ENCODE measurements around the gene CGREF1. TPM values are rescaled to one million over a fixed set of nuclear protein-coding genes. Genes with fewer than 3 reads are reported as not detected.
"Not testable (repeated sequence)": the region's sequence is repeated elsewhere in the genome, so short reads cannot be mapped to it uniquely, and the experiment has no call there.

The CGREF1 gene
- polyA plus RNA-seq, 1 of the 3 experiments (the other 2 are of a cell fraction), result 18.3 TPM

DNA sequence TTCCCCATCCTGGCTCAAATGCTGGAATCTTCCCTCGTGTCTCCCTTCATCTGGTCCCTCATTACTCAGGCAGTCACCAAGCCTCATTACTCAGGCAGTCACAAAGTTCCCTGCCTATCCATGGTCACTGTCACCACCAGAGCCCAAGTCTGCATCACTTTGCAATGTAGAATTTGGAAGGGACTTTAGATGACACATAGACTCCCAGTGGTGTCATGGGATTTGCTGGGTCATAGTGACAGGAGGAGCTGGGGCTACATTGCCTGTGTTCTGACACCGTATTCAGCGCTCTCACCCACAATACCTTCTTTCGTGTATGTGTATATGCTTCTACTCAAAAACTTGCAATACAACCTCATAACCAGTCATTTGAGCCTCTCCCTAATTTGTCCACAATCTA lies 42.6 kb downstream of the CGREF1 start:
- TF ChIP-seq RCOR1 (IDR thresholded peaks at IDR 0.05; ENCODE audit: low read length), result no peak
- TF ChIP-seq POLR2AphosphoS5 (IDR thresholded peaks at IDR 0.05; ENCODE audit: low read depth, low read length), result no peak
- no peak for TF ChIP-seq FOXJ3 (CRISPR knock-in tag; IDR thresholded peaks at IDR 0.05)
- TF ChIP-seq ELF1 (IDR thresholded peaks at IDR 0.05), result no peak
- TF ChIP-seq, protein P1, sequence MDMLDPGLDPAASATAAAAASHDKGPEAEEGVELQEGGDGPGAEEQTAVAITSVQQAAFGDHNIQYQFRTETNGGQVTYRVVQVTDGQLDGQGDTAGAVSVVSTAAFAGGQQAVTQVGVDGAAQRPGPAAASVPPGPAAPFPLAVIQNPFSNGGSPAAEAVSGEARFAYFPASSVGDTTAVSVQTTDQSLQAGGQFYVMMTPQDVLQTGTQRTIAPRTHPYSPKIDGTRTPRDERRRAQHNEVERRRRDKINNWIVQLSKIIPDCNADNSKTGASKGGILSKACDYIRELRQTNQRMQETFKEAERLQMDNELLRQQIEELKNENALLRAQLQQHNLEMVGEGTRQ (IDR thresholded peaks at IDR 0.05; ENCODE audit: borderline replicate concordance, low read depth, low read length), result no peak
- TF ChIP-seq SMC3 (IDR thresholded peaks at IDR 0.05; ENCODE audit: low read depth, low read length), result no peak
- TF ChIP-seq EP300 (IDR thresholded peaks at IDR 0.05; ENCODE audit: borderline replicate concordance in 1 of 2, low read depth in 1 of 2, low read length in 1 of 2), result no peak
- TF ChIP-seq, protein P2, sequence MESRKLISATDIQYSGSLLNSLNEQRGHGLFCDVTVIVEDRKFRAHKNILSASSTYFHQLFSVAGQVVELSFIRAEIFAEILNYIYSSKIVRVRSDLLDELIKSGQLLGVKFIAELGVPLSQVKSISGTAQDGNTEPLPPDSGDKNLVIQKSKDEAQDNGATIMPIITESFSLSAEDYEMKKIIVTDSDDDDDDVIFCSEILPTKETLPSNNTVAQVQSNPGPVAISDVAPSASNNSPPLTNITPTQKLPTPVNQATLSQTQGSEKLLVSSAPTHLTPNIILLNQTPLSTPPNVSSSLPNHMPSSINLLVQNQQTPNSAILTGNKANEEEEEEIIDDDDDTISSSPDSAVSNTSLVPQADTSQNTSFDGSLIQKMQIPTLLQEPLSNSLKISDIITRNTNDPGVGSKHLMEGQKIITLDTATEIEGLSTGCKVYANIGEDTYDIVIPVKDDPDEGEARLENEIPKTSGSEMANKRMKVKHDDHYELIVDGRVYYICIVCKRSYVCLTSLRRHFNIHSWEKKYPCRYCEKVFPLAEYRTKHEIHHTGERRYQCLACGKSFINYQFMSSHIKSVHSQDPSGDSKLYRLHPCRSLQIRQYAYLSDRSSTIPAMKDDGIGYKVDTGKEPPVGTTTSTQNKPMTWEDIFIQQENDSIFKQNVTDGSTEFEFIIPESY (IDR thresholded peaks at IDR 0.05; ENCODE audit: borderline replicate concordance, low read depth), result no peak
- no peak for TF ChIP-seq NFIC (IDR thresholded peaks at IDR 0.05; ENCODE audit: borderline replicate concordance)
- no peak for TF ChIP-seq YY1 (IDR thresholded peaks at IDR 0.05; ENCODE audit: low read depth)
- no peak for TF ChIP-seq FOXM1 (IDR thresholded peaks at IDR 0.05; ENCODE audit: low read depth)
- no peak for TF ChIP-seq EZH2phosphoT487 (IDR thresholded peaks at IDR 0.05; ENCODE audit: borderline replicate concordance, low read depth)
- TF ChIP-seq, protein P3, sequence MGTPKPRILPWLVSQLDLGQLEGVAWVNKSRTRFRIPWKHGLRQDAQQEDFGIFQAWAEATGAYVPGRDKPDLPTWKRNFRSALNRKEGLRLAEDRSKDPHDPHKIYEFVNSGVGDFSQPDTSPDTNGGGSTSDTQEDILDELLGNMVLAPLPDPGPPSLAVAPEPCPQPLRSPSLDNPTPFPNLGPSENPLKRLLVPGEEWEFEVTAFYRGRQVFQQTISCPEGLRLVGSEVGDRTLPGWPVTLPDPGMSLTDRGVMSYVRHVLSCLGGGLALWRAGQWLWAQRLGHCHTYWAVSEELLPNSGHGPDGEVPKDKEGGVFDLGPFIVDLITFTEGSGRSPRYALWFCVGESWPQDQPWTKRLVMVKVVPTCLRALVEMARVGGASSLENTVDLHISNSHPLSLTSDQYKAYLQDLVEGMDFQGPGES (IDR thresholded peaks at IDR 0.05; ENCODE audit: low read depth, low read length), result no peak
- TF ChIP-seq RXRA (IDR thresholded peaks at IDR 0.05; ENCODE audit: borderline replicate concordance, low read depth), result no peak
- no peak for TF ChIP-seq NRF1 (IDR thresholded peaks at IDR 0.05; ENCODE audit: low read depth, low read length)
- TF ChIP-seq MEF2A (IDR thresholded peaks at IDR 0.05; ENCODE audit: borderline replicate concordance, low read depth), result no peak
- TF ChIP-seq RAD21 (IDR thresholded peaks at IDR 0.05; ENCODE audit: low read length), result no peak
- TF ChIP-seq TCF12 (IDR thresholded peaks at IDR 0.05), result no peak
- TF ChIP-seq RFX5 (IDR thresholded peaks at IDR 0.05; ENCODE audit: low read length), result no peak
- TF ChIP-seq, protein P4, sequence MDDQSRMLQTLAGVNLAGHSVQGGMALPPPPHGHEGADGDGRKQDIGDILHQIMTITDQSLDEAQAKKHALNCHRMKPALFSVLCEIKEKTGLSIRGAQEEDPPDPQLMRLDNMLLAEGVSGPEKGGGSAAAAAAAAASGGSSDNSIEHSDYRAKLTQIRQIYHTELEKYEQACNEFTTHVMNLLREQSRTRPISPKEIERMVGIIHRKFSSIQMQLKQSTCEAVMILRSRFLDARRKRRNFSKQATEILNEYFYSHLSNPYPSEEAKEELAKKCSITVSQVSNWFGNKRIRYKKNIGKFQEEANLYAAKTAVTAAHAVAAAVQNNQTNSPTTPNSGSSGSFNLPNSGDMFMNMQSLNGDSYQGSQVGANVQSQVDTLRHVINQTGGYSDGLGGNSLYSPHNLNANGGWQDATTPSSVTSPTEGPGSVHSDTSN (IDR thresholded peaks at IDR 0.05), result no peak

DNA sequence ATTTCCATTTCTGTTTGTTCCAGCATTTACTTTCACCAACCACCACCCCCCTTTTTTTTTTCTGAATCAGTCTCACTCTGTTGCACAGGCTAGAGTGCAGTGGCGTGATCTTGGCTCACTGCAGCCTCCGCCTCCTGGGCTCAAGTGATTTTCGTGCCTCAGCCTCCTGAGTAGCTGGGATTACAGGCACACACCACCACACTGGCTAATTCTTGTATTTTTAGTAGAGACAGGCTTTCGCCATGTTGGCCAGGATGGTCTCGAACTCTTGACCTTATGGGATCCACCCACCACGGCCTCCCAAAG lies 43.4 kb downstream of the CGREF1 start:
- H3K36me3 ChIP-seq (replicated peaks in 1 of 2; ENCODE audit: control insufficient read depth in 1 of 2, insufficient read depth in 2 of 2, low read length in 1 of 2); H3K9me2 ChIP-seq; H3K27me3 ChIP-seq (ENCODE audit: insufficient read depth); DNase-seq; H2AFZ ChIP-seq (ENCODE audit: low read depth); H3K9me3 ChIP-seq; H3K4me3 ChIP-seq (ENCODE audit: low read depth in 2 of 2, low read length in 1 of 2); H3K9ac ChIP-seq; H4K20me1 ChIP-seq (ENCODE audit: insufficient read depth): not testable (repeated sequence)
- H3K4me1 ChIP-seq (ENCODE audit: control insufficient read depth in 1 of 2, insufficient read depth in 2 of 2, low read depth in 1 of 2, low read length in 1 of 2), result peaks cover 40 to 72% of the 10 kb centered on the region in 2 experiments
- H3K4me2 ChIP-seq, result 0 out of 2 replicates have a peak overlapping the region, but pooled peaks have one; percentile 5
- 89% methylated on average over 6 of the region's 6 CpGs for WGBS (ENCODE audit: low lambda C conversion rate)
- H3K27ac ChIP-seq (ENCODE audit: low read depth in 2 of 2, low read length in 1 of 2), result peak overlapping the region; percentile 7 to 84; a peak in 3 of 4 replicates
- peaks cover 17% of the 10 kb centered on the region for H3F3A ChIP-seq (replicated peaks; ENCODE audit: insufficient read depth)
- H3K79me2 ChIP-seq (ENCODE audit: insufficient read depth), result peaks cover 31% of the 10 kb centered on the region
- POLR2A ChIA-PET, result interaction anchor here (1.0 to 5.7 kb wide), 2 partner anchors 11 to 24 kb away, joined by 3 to 80 read pairs; partner anchors contain the start of genes AGBL5 and KHK
- CTCF ChIA-PET, result interaction anchor here (1.0 to 18.5 kb wide), 5 partner anchors 7 to 227 kb away, joined by 4 to 227 read pairs (median 5); partner anchors contain the start of genes AGBL5, EMILIN1 and KHK

More for the DNA sequence above, 42.6 kb downstream of the CGREF1 start:
- Histone ChIP-seq H3K4me1 (ENCODE audit: control insufficient read depth in 1 of 2, insufficient read depth in 2 of 2, low read depth in 1 of 2, low read length in 1 of 2) (peaks cover 43 to 75% of the 10 kb centered on the region in 2 experiments), H3K36me3 (replicated peaks in 1 of 2; ENCODE audit: control insufficient read depth in 1 of 2, insufficient read depth in 2 of 2, low read length in 1 of 2) (peaks cover under 1 to 9% of the 10 kb centered on the region in 2 experiments), H3K9ac (no peak overlapping the region), H3K4me3 (ENCODE audit: low read depth in 2 of 2, low read length in 1 of 2) (no peak overlapping the region), H2AFZ (ENCODE audit: low read depth) (no peak overlapping the region), H3F3A (replicated peaks; ENCODE audit: insufficient read depth) (peaks cover 17% of the 10 kb centered on the region), H3K4me2 (no peak overlapping the region), H4K20me1 (ENCODE audit: insufficient read depth) (no peaks in the 10 kb centered on the region; the same call in 1 of the 2 replicates), H3K79me2 (ENCODE audit: insufficient read depth) (peaks cover 27% of the 10 kb centered on the region), H3K27ac (ENCODE audit: low read depth in 2 of 2, low read length in 1 of 2) (peak overlapping the region in 1 of 2 experiments; percentile 84; a peak in 2 of 4 replicates), H3K27me3 (ENCODE audit: insufficient read depth) (no peaks in the 10 kb centered on the region), H3K9me2 (no peaks in the 10 kb centered on the region), H3K9me3 (no peaks in the 10 kb centered on the region)
- 95% methylated on average over 4 of the region's 4 CpGs for WGBS (ENCODE audit: low lambda C conversion rate)
- ChIA-PET POLR2A (interaction anchor here (1.3 to 4.0 kb wide), 2 partner anchors 15 to 26 kb away, joined by 3 to 42 read pairs; partner anchors contain the start of gene AGBL5), CTCF (interaction anchor here (0.9 to 14.6 kb wide), 6 partner anchors 9 to 115 kb away, joined by 3 to 227 read pairs (median 16); partner anchors contain the start of genes AGBL5, OST4 and TMEM214)
- DNase-seq, result no peak

All from SK-N-SH (cell line).